ENCODE measurements around the gene TBX20. TPM values are rescaled to one million over a fixed set of nuclear protein-coding genes. Genes with fewer than 3 reads are reported as not detected.

TBX20 gene
- total and polyA plus RNA-seq, 5 donors, result 14.8 to 254 (median 226) TPM

- peak; percentile 42 to 85 (median 82) for DNase-seq
- H3K4me3 ChIP-seq (ENCODE audit: low read length), result no peak overlapping the region
- 15% methylated on average over 56 of the region's 56 CpGs for WGBS
- no peaks in the 10 kb centered on the region for H3K27me3 ChIP-seq (ENCODE audit: control insufficient read depth, insufficient read depth)
- H3K9me3 ChIP-seq (ENCODE audit: control insufficient read depth, low read length), result no peaks in the 10 kb centered on the region
- peak; percentile 46 to 55 for ATAC-seq
- intact Hi-C loops (cut with DNase I), result loop anchor here in 2 of 4 donors (5.0 to 10.0 kb wide), 2 partner anchors 113 to 126 kb away; no protein-coding TSS in a partner anchor
- H3K4me1 ChIP-seq (ENCODE audit: control insufficient read depth, insufficient read depth, low read length), result peaks cover 5% of the 10 kb centered on the region
- peak overlapping the region; percentile 57 for H3K27ac ChIP-seq (ENCODE audit: low read length)
These were observed 7.8 kb upstream of the TBX20 start for GRCh38 chr7:35261476-35262285.

- Histone ChIP-seq H3K9me3 (ENCODE audit: control insufficient read depth, low read length) (no peaks in the 10 kb centered on the region), H3K27me3 (ENCODE audit: control insufficient read depth, insufficient read depth) (no peaks in the 10 kb centered on the region), H3K4me3 (ENCODE audit: low read length) (no peak overlapping the region), H3K4me1 (ENCODE audit: control insufficient read depth, insufficient read depth, low read length) (peaks cover 5% of the 10 kb centered on the region), H3K27ac (ENCODE audit: low read length) (peak overlapping the region; percentile 57)
- 36% methylated on average over 21 of the region's 21 CpGs for WGBS
- intact Hi-C loops (cut with DNase I), result loop anchor here in 2 of 4 donors (5.0 to 10.0 kb wide), 2 partner anchors 114 to 126 kb away; no protein-coding TSS in a partner anchor
- DNase-seq, result peak in 2 of 3 donors; percentile 57 to 62
- ATAC-seq, result no peak
These were observed 7.1 kb upstream of the TBX20 start for GRCh38 chr7:35261041-35261440.

- no peaks in the 10 kb centered on the region for H3K9me3 ChIP-seq (ENCODE audit: control insufficient read depth, low read length)
- H3K4me1 ChIP-seq (ENCODE audit: control insufficient read depth, insufficient read depth, low read length), result peaks cover 5% of the 10 kb centered on the region
- peak overlapping the region; percentile 53 for H3K27ac ChIP-seq (ENCODE audit: low read length)
- DNase-seq (no peak), ATAC-seq (no peak)
- H3K4me3 ChIP-seq (ENCODE audit: low read length), result no peak overlapping the region
- H3K27me3 ChIP-seq (ENCODE audit: control insufficient read depth, insufficient read depth), result no peaks in the 10 kb centered on the region
- WGBS, result 58% methylated on average over 7 of the region's 7 CpGs
- intact Hi-C loops (cut with DNase I), result loop anchor here in 2 of 4 donors (5.0 to 10.0 kb wide), 2 partner anchors 115 to 127 kb away; no protein-coding TSS in a partner anchor
These were observed 6.3 kb upstream of the TBX20 start for GRCh38 chr7:35260246-35260645.

GRCh38 chr7:35259523-35259908 is 5.6 kb upstream of the TBX20 start:
- H3K9me3 ChIP-seq (ENCODE audit: control insufficient read depth, low read length), result no peaks in the 10 kb centered on the region
- no peak for DNase-seq
- ATAC-seq, result no peak
- 24% methylated on average over 6 of the region's 6 CpGs for WGBS
- intact Hi-C loops (cut with DNase I), result loop anchor here in 2 of 4 donors (10.0 kb wide), 2 partner anchors 125 to 165 kb away; no protein-coding TSS in a partner anchor
- peaks cover 5% of the 10 kb centered on the region for H3K4me1 ChIP-seq (ENCODE audit: control insufficient read depth, insufficient read depth, low read length)
- peak overlapping the region; percentile 2 for H3K4me3 ChIP-seq (ENCODE audit: low read length)
- H3K27ac ChIP-seq (ENCODE audit: low read length), result peak overlapping the region; percentile 86
- no peaks in the 10 kb centered on the region for H3K27me3 ChIP-seq (ENCODE audit: control insufficient read depth, insufficient read depth)

- intact Hi-C loops (cut with DNase I), result loop anchor here in 2 of 4 donors (10.0 kb wide), 2 partner anchors 126 to 166 kb away; no protein-coding TSS in a partner anchor
- peak; percentile 62 to 84 (median 80) for DNase-seq
- Histone ChIP-seq H3K4me3 (ENCODE audit: low read length) (peak overlapping the region; percentile 2), H3K27me3 (ENCODE audit: control insufficient read depth, insufficient read depth) (no peaks in the 10 kb centered on the region), H3K9me3 (ENCODE audit: control insufficient read depth, low read length) (no peaks in the 10 kb centered on the region), H3K27ac (ENCODE audit: low read length) (peak overlapping the region; percentile 86), H3K4me1 (ENCODE audit: control insufficient read depth, insufficient read depth, low read length) (peaks cover 5% of the 10 kb centered on the region)
- no peak for ATAC-seq
- 37% methylated on average over 27 of the region's 27 CpGs for WGBS
These were observed 5.1 kb upstream of the TBX20 start for GRCh38 chr7:35258868-35259522.

GRCh38 chr7:35258125-35258867 is 4.4 kb upstream of the TBX20 start:
- intact Hi-C loops (cut with DNase I), result loop anchor here in 2 of 4 donors (10.0 kb wide), 2 partner anchors 127 to 167 kb away; no protein-coding TSS in a partner anchor
- ATAC-seq (no peak), DNase-seq (peak; percentile 58 to 81 (median 74))
- H3K27ac ChIP-seq (ENCODE audit: low read length), result peak overlapping the region; percentile 91
- H3K4me1 ChIP-seq (ENCODE audit: control insufficient read depth, insufficient read depth, low read length), result peaks cover 3% of the 10 kb centered on the region
- H3K4me3 ChIP-seq (ENCODE audit: low read length), result peak overlapping the region; percentile 26
- H3K9me3 ChIP-seq (ENCODE audit: control insufficient read depth, low read length), result no peaks in the 10 kb centered on the region
- H3K27me3 ChIP-seq (ENCODE audit: control insufficient read depth, insufficient read depth), result no peaks in the 10 kb centered on the region
- 29% methylated on average over 50 of the region's 50 CpGs for WGBS

- Histone ChIP-seq H3K27ac (ENCODE audit: low read length) (peak overlapping the region; percentile 91), H3K9me3 (ENCODE audit: control insufficient read depth, low read length) (no peaks in the 10 kb centered on the region), H3K4me3 (ENCODE audit: low read length) (peak overlapping the region; percentile 26), H3K27me3 (ENCODE audit: control insufficient read depth, insufficient read depth) (no peaks in the 10 kb centered on the region), H3K4me1 (ENCODE audit: control insufficient read depth, insufficient read depth, low read length) (peaks cover 3% of the 10 kb centered on the region)
- peak; percentile 58 to 87 (median 82) for DNase-seq
- ATAC-seq, result peak; percentile 22 to 30
- intact Hi-C loops (cut with DNase I), result loop anchor here in 2 of 4 donors (10.0 kb wide), 2 partner anchors 127 to 167 kb away; no protein-coding TSS in a partner anchor
- 11% methylated on average over 69 of the region's 69 CpGs for WGBS
These were observed 3.6 kb upstream of the TBX20 start for GRCh38 chr7:35257251-35258124.

- H3K4me3 ChIP-seq (ENCODE audit: low read length), result peak overlapping the region; percentile 26
- WGBS, result 33% methylated on average over 29 of the region's 29 CpGs
- intact Hi-C loops (cut with DNase I), result loop anchor here in 2 of 4 donors (10.0 kb wide), 2 partner anchors 128 to 168 kb away; no protein-coding TSS in a partner anchor
- no peaks in the 10 kb centered on the region for H3K27me3 ChIP-seq (ENCODE audit: control insufficient read depth, insufficient read depth)
- ATAC-seq (no peak), DNase-seq (peak in 2 of 3 donors; percentile 14 to 47)
- H3K9me3 ChIP-seq (ENCODE audit: control insufficient read depth, low read length), result no peaks in the 10 kb centered on the region
- H3K27ac ChIP-seq (ENCODE audit: low read length), result peak overlapping the region; percentile 74
- H3K4me1 ChIP-seq (ENCODE audit: control insufficient read depth, insufficient read depth, low read length), result peaks cover 3% of the 10 kb centered on the region
These were observed 2.6 kb upstream of the TBX20 start for GRCh38 chr7:35256256-35257175.

Measured in right cardiac atrium (tissue), 5 donors.